MCF 10A (cell line): ENCODE measurements around the gene HHIPL1. TPM values are rescaled to one million over a fixed set of nuclear protein-coding genes. Genes with fewer than 3 reads are reported as not detected.
A peak's percentile ranks its signal among the peaks of the same experiment; 100 is the strongest.

ENCODE experiments used
- BruUV-seq: library from RNA; stranded (reverse); fragments of 400-500 nt; replicated peaks from 2 replicates; lab custom pipeline; 2021; lab: Mats Ljungman, UMichigan
- CTCF ChIA-PET: fragments of 300-600 bp; sonication (Branson Sonifier 250); formaldehyde crosslinking; extraction: SDS; loops from one replicate; lab custom pipeline; 2021; ENCODE audit warnings: antibody characterized with exemption, inconsistent platforms; lab: Yijun Ruan, JAX
- POLR2A ChIA-PET: fragments of 300-600, 350-650 bp; sonication (Branson Sonifier 250); formaldehyde crosslinking; extraction: SDS; loops from one replicate; lab custom pipeline; 2020; ENCODE audit warnings: antibody characterized with exemption, inconsistent platforms; lab: Yijun Ruan, JAX
- DNase-seq: peaks from one replicate; pipeline ENCODE4 v3.0.0-alpha.2; 2018; ENCODE audit not compliant: unreplicated experiment
- H3K27ac Mint-ChIP-seq: one replicate; pipeline ENCODE4 v1.8.0; 2022; ENCODE audit warnings: mild to moderate bottlenecking, low read depth, mixed read lengths; ENCODE audit not compliant: unreplicated experiment
- H3K27me3 Mint-ChIP-seq: one replicate; pipeline ENCODE4 v1.8.0; 2022; ENCODE audit warnings: mixed read lengths; ENCODE audit not compliant: insufficient read depth, unreplicated experiment
- H3K36me3 Mint-ChIP-seq: one replicate; pipeline ENCODE4 v1.8.0; 2022; ENCODE audit warnings: mild to moderate bottlenecking, moderate library complexity, mixed read lengths; ENCODE audit not compliant: insufficient read depth, unreplicated experiment
- H3K4me1 Mint-ChIP-seq: one replicate; pipeline ENCODE4 v1.8.0; 2022; ENCODE audit warnings: mixed read lengths; ENCODE audit not compliant: insufficient read depth, unreplicated experiment
- H3K4me3 Mint-ChIP-seq: one replicate; pipeline ENCODE4 v1.8.0; 2022; ENCODE audit warnings: mild to moderate bottlenecking, moderate library complexity, mixed read lengths; ENCODE audit not compliant: unreplicated experiment
- H3K9me3 Mint-ChIP-seq: one replicate; pipeline ENCODE4 v1.8.0; 2022; ENCODE audit warnings: mixed read lengths; ENCODE audit not compliant: unreplicated experiment
- CTCF ChIP-seq: fragments of 200-600 bp; IDR thresholded peaks from one replicate; pipeline ENCODE4 v1.8.0; 2022; ENCODE audit warnings: antibody characterized with exemption, mild to moderate bottlenecking; ENCODE audit not compliant: unreplicated experiment
- intact Hi-C: fragments of 100-400 bp; cut with micrococcal nuclease; formaldehyde crosslinking; loops from 2 replicates; pipeline ENCODE4 v1.14.1; 2022
- total RNA-seq: library from RNA; stranded (reverse); gene quantifications from 2 replicates; pipeline ENCODE4 v1.2.3, GENCODE V29; 2022

Gene HHIPL1
- total RNA-seq, 1 experiment from 2014 or later, result not detected

- ChIA-PET POLR2A (no interaction called here), CTCF (interaction anchor here (0.9 to 3.1 kb wide), 5 partner anchors 10 to 159 kb away, joined by 3 to 7 read pairs (median 4); no protein-coding TSS in a partner anchor)
- TF ChIP-seq CTCF, result peak; percentile 77
- peaks cover 50% of the 10 kb centered on the region for H3K27me3 Mint-ChIP-seq
- intact Hi-C loops, result no loop called here
- no peak overlapping the region for H3K27ac Mint-ChIP-seq
- no TSS peak for BruUV-seq
- H3K4me3 Mint-ChIP-seq, result no peak overlapping the region
- DNase-seq, result peak; percentile 36
- no peaks in the 10 kb centered on the region for H3K36me3 Mint-ChIP-seq
- peaks cover 4% of the 10 kb centered on the region for H3K4me1 Mint-ChIP-seq
- H3K9me3 Mint-ChIP-seq, result no peaks in the 10 kb centered on the region
Observed at GRCh38 chr14:99687284-99688209, 42.6 kb downstream of the HHIPL1 start.

- ChIA-PET CTCF (interaction anchor here (0.6 to 3.1 kb wide), 7 partner anchors 9 to 229 kb away, joined by 3 to 7 read pairs (median 4); no protein-coding TSS in a partner anchor), POLR2A (no interaction called here)
- intact Hi-C loops, result no loop called here
- BruUV-seq, result no TSS peak
- no peak for DNase-seq
- no peak for TF ChIP-seq CTCF
- H3K4me3 Mint-ChIP-seq, result no peak overlapping the region
- H3K27ac Mint-ChIP-seq, result no peak overlapping the region
- no peaks in the 10 kb centered on the region for H3K4me1 Mint-ChIP-seq
- no peaks in the 10 kb centered on the region for H3K9me3 Mint-ChIP-seq
- peaks cover 50% of the 10 kb centered on the region for H3K27me3 Mint-ChIP-seq
- no peaks in the 10 kb centered on the region for H3K36me3 Mint-ChIP-seq
Observed at GRCh38 chr14:99688210-99688581, 43.3 kb downstream of the HHIPL1 start.

- no TSS peak for BruUV-seq
- intact Hi-C loops, result no loop called here
Observed at GRCh38 chr14:99688629-99689028, 43.7 kb downstream of the HHIPL1 start.

More at GRCh38 chr14:99688629-99689028, 43.7 kb downstream of the HHIPL1 start:
- Mint-ChIP-seq H3K27me3 (peaks cover 50% of the 10 kb centered on the region), H3K4me3 (no peak overlapping the region), H3K27ac (no peak overlapping the region), H3K9me3 (no peaks in the 10 kb centered on the region), H3K36me3 (no peaks in the 10 kb centered on the region), H3K4me1 (no peaks in the 10 kb centered on the region)
- TF ChIP-seq CTCF, result no peak
- POLR2A ChIA-PET, result no interaction called here
- DNase-seq, result no peak
- CTCF ChIA-PET, result interaction anchor here (0.6 to 3.1 kb wide), 9 partner anchors 9 to 229 kb away, joined by 3 to 7 read pairs (median 4); no protein-coding TSS in a partner anchor
